ENCODE results near the gene DCBLD1.

- TF ChIP-seq CTCF (IDR thresholded peaks at IDR 0.05) (no peak), POLR2A (IDR thresholded peaks at IDR 0.05) (no peak)
Observed at GRCh38 chr6:117481926-117482239, 591 bp upstream of the DCBLD1 start.

Measured in Peyer's patch (tissue), 4 donors.